Stimulated activated CD8-positive, alpha-beta memory T cell treated with anti-CD3 and anti-CD28 coated beads, Interleukin-7, amount 100 ng/mL, for 1 hour (primary cell): ENCODE results near the gene DGCR8.
A peak's percentile ranks its signal among the peaks of the same experiment; 100 is the strongest.

Experiments used
- DNase-seq, 2 donors: peaks; one replicate each; pipeline ENCODE4 v3.0.0-alpha.2; 2020; ENCODE audit warnings: low read depth in 2 of 2

DGCR8 gene

GRCh38 chr22:20079745-20080444 is at the start of gene DGCR8:
DGCR8 (plus strand) TSS chr22:20080241; CDS start chr22:20085964, 5,723 bp downstream.
- DNase-seq = peak; percentile 27 to 31

GRCh38 chr22:20031732-20032406 is 48.2 kb upstream of the DGCR8 start:
- DNase-seq = no peak

GRCh38 chr22:20032407-20032991 is 47.5 kb upstream of the DGCR8 start:
- DNase-seq = no peak

GRCh38 chr22:20033045-20033706 is 46.9 kb upstream of the DGCR8 start:
- DNase-seq = no peak

- DNase-seq = no peak
Observed at GRCh38 chr22:20034143-20034542, 45.9 kb upstream of the DGCR8 start.

- no peak for DNase-seq
Observed at GRCh38 chr22:20035375-20036083, 44.5 kb upstream of the DGCR8 start.

- no peak for DNase-seq
Observed at GRCh38 chr22:20036084-20036482, 44.0 kb upstream of the DGCR8 start.

GRCh38 chr22:20036535-20037392 is 43.3 kb upstream of the DGCR8 start:
- no peak for DNase-seq

- DNase-seq = no peak
Observed at GRCh38 chr22:20037419-20037818, 42.6 kb upstream of the DGCR8 start.

- no peak for DNase-seq
Observed at GRCh38 chr22:20038574-20038973, 41.5 kb upstream of the DGCR8 start.

- DNase-seq = no peak
Observed at GRCh38 chr22:20039683-20040325, 40.2 kb upstream of the DGCR8 start.

GRCh38 chr22:20040327-20041200 is 39.5 kb upstream of the DGCR8 start:
- DNase-seq = no peak

GRCh38 chr22:20043057-20043996 is 36.7 kb upstream of the DGCR8 start:
- no peak for DNase-seq

GRCh38 chr22:20043997-20044342 is 36.1 kb upstream of the DGCR8 start:
- DNase-seq = no peak

- no peak for DNase-seq
Observed at GRCh38 chr22:20044495-20045151, 35.4 kb upstream of the DGCR8 start.

- DNase-seq = no peak
Observed at GRCh38 chr22:20046730-20047129, 33.3 kb upstream of the DGCR8 start.

GRCh38 chr22:20051927-20052308 is 28.1 kb upstream of the DGCR8 start:
- DNase-seq = no peak
